GM18907 (cell line): ENCODE results near the gene LMLN.
"Not testable (repeated sequence)": the region's sequence is repeated elsewhere in the genome, so short reads cannot be mapped to it uniquely, and the experiment has no call there.

ENCODE experiments used
- ATAC-seq: cut with Tn5 transposase; IDR thresholded peaks from one replicate; pipeline ENCODE4 v1.9.1; 2021; ENCODE audit warnings: mild to moderate bottlenecking, moderate library complexity; ENCODE audit not compliant: unreplicated experiment

Gene LMLN

GRCh38 chr3:197955892-197956477 lies 4.0 kb upstream of the LMLN start:
- no peak for ATAC-seq

- no peak for ATAC-seq
These were observed 3.4 kb upstream of the LMLN start for GRCh38 chr3:197956626-197956988.

GRCh38 chr3:197957790-197958133 lies 2.3 kb upstream of the LMLN start:
- ATAC-seq, result no peak

GRCh38 chr3:197958346-197958745 lies 1.7 kb upstream of the LMLN start:
- no peak for ATAC-seq

- ATAC-seq, result not testable (repeated sequence)
These were observed 1.2 kb upstream of the LMLN start for GRCh38 chr3:197958848-197959247.

- no peak for ATAC-seq
These were observed 522 bp upstream of the LMLN start for GRCh38 chr3:197959500-197959890.

GRCh38 chr3:197960694-197961581 lies 921 bp downstream of the LMLN start:
- no peak for ATAC-seq

GRCh38 chr3:197961582-197961945 lies 1.5 kb downstream of the LMLN start:
- ATAC-seq, result no peak

- ATAC-seq, result no peak
These were observed 3.1 kb downstream of the LMLN start for GRCh38 chr3:197963019-197963637.

- not testable (repeated sequence) for ATAC-seq
These were observed 7.4 kb downstream of the LMLN start for GRCh38 chr3:197967337-197967989.

GRCh38 chr3:197970588-197970987 lies 10.6 kb downstream of the LMLN start:
- ATAC-seq, result no peak

GRCh38 chr3:197974016-197974415 lies 14.0 kb downstream of the LMLN start:
- ATAC-seq, result no peak

- no peak for ATAC-seq
These were observed 15.3 kb downstream of the LMLN start for GRCh38 chr3:197975311-197975710.

GRCh38 chr3:197983076-197983475 lies 23.1 kb downstream of the LMLN start:
- no peak for ATAC-seq

GRCh38 chr3:197989651-197990050 lies 29.6 kb downstream of the LMLN start:
- no peak for ATAC-seq

- no peak for ATAC-seq
These were observed 34.7 kb downstream of the LMLN start for GRCh38 chr3:197994736-197995135.

- no peak for ATAC-seq
These were observed 36.8 kb downstream of the LMLN start for GRCh38 chr3:197996855-197997254.

GRCh38 chr3:197997936-197998335 lies 37.9 kb downstream of the LMLN start:
- no peak for ATAC-seq

- ATAC-seq, result no peak
These were observed 57.1 kb downstream of the LMLN start for GRCh38 chr3:198017090-198017489.

- ATAC-seq, result no peak
These were observed 58.4 kb downstream of the LMLN start for GRCh38 chr3:198018416-198018815.

GRCh38 chr3:198019115-198019514 lies 59.1 kb downstream of the LMLN start:
- no peak for ATAC-seq

- no peak for ATAC-seq
These were observed 61.3 kb downstream of the LMLN start for GRCh38 chr3:198021320-198021719.
